Stimulated activated CD8-positive, alpha-beta memory T cell treated with anti-CD3 and anti-CD28 coated beads, Interleukin-7, amount 100 ng/mL, for 48 hours (primary cell): Measurements from ENCODE around the gene SLC26A1.

ENCODE experiments used
- DNase-seq, 2 donors: peaks; one replicate each; pipeline ENCODE4 v3.0.0-alpha.2; 2020; ENCODE audit warnings: low read depth in 1 of 2; ENCODE audit errors: extremely low read depth in 1 of 2

The SLC26A1 gene

DNA sequence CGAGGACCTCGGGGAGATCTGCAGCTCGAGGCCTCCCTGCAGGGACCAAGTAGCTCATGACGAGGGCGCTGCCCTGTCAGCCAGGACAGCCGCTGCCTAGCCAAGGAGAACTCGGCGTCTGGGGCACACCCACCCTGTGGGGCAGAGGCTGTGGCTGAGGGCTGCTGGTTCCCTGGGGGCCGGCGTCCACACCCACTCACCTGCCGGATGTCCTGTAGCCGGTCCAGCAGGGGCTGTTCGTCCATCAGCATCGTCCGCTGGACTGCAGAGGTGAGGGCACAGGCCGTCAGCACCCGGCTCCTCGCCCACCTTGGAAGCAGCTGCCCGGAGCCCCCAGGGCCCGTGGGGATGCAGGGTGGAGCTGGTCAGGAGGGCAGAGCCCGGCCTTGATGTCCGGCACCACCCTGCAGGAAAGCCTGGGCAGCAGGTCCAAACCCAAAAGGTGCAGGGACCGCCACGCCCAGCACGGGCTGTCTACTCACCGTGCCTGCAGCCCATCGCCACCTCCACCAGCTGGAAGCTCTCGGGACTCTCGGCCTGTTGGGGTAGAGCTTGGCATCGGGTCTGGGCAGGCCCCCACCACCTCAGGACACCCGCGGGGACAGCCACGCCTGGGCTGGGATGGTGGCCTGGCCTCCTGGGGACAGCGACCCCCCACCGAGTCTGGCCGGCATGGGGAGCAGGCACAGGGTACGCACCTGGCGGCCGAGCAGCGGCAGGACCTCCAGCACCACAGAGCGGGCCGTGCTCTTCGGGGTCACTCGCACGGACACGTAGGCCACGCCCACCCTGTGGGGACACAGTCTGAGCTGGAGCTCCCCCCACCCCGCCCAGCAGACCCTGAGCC is 26.7 kb downstream of the SLC26A1 start:
- DNase-seq = no peak

DNA sequence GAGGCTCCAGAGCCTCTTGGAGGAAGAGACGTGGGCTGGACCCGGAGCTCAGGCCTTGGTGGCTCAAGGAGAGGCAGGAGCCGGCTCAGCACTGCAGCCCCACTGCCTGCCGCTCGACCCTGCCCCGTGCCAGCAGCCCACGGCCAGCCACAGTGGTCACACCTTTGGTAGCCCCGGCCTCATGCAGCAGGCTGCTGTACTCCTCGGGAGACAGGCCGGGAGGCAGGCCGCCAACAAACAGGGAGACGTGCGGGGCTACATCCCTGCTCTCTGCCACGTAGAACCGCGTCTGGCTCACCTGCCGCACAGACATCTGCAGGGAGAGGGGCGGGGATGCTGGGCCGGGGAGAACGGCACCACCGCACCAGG is 27.5 kb downstream of the SLC26A1 start:
- no peak for DNase-seq

DNA sequence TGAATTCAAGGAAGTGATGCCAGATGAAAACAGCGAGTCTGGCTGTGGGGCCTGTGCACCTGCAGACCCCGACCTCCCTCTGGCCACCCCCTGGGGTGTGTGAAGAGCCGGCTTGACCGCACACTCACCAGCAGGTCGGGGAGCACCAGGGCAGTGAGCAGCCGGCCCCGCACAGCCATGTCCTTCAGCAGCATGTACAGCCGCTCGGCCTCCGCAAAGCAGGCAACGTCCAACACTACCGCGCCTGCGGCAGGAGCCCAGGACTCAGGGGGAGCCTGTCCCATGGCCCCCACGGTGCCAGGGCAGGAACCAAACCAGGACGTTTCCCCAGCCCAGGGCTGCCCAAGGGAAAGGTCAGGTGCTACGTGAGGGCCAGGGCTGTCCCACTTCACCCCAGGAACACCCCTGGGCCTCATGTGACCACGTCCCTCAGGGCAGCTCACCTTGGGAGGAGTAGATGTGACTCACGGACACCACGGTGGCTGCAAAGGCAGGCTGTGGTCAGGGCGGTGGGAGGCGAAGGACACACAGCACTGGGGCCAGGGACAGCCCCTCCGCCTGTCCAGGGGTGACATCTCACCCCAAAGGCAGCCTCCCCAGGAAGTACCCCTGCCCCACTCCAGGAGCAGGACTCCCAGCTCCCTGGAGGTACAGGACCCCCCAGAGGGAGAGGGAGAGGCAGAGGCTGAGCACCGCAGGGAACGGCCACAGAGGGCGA is 28.0 kb downstream of the SLC26A1 start:
- no peak for DNase-seq

DNA sequence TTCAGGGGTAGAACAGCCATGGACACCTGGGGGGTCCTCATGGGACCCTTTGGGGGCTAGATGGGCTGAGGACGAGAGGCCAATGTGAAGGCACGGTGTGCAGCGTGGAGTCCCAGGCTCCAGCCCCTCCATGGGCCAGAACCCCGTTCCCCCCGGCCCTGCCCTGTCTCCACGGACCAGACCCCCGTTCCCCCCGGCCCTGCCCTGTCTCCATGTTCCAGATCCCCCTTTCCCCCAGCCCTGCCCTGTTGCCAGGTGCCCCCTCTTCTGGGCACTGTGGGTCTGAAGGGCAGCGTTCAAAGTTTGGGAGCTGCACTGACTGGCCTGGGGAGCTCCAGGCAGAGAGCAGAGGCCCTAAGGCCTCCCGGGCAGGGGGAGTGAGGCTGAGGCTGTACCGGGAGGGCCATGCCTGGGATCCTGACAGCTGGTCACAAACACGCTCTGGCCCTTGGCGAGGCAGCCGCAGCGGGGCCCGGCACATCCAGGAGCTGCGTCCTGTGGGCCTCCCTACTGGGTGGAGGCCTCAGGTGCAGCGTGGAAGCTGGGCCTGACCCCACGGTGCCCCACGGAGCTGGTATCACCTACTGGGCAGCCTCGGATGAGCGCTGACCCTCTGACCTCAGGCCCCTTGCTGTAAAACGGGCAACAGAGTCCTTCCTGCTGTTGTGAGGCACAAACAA is 28.7 kb downstream of the SLC26A1 start:
- DNase-seq = no peak

DNA sequence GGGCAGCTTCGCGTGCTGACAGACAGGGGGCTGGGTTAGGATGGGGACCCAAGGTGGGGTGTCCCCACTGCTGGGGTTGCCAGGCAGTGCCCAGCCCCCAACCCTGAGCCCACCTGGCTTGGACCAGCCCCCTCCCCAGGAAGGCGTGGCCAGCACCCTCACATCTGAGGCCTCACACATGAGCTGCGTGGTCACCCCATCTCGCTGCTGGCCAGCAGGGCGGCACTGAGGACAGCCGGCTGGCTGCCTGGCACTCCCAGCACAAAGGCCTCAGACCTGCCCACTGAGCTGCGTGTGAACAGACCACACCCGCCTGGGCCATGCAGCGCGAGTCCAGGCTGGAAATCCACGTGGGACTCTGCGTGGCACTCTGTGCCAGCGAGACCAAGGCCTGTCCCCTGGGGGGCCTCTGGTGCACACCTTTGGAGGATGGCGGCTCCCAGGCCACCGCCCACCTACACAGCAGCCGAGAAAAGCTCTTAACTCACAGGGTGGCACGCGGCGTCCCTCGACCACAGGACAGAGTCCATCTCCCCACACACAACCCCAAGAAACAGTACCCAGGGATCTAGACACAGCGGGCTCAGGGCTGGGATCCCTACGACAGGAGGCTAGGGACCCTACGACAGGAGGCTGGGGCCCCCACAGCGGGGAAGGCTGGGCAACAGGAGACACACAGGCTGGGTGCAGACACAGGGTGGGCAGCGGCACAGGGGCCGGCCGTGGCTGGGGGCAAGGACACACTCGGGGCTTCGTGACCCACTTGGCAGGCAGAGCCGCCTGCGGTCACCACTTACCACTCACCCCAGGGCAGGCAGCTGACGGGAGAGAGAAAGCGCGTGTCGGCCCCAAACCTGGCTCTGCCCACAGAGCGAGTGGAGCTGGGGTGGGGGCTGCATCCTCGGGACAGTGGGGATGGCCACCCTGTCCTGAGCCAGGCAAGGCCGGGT is 29.7 kb downstream of the SLC26A1 start:
- no peak for DNase-seq

DNA sequence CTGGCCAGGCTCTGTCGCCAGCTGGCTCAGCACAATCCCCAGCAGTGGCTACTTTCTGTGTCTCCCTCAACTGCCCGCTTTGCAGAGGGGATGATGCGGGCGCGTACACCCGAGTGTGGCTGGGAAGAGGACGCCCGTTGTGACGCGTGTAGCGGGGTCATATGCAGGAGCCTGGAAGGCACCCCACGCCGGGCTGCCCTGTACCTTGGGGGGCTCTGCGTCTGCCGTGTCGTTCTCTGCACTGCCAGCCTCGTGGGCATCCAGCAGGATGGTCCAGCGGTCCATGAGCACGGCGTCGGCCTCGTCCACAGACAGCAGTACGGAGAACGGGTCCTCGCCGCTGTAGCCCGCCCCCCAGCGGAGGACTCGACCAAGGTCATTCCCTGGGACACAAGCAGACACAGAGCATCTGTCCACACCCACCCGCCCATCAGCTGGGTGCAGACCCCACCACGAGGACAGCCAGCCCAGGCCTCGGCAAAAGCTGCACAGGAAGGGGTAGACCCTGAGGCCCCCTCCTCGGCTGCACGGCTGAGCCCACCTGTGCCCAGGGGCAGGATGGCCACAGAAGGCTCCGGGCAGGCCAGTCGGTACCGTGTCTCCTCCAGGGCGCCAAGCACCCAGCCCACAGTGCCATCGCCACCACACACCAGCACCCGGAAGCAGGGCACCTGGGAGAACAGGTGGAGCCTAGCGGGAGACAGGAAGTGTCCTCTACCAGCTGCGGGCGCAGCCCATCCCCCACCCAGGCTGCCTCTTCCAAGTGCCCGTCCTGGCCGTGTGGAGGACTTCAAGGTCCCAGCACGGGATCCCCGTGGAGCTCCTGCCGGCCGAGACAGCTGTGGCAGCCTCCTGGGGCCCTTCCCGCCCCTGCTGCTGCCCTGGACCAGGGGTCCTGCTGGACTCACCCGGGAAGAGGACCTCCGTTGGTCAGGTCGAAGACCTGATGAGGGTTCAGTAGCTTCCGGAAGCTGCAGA is 30.7 kb downstream of the SLC26A1 start:
- no peak for DNase-seq

DNA sequence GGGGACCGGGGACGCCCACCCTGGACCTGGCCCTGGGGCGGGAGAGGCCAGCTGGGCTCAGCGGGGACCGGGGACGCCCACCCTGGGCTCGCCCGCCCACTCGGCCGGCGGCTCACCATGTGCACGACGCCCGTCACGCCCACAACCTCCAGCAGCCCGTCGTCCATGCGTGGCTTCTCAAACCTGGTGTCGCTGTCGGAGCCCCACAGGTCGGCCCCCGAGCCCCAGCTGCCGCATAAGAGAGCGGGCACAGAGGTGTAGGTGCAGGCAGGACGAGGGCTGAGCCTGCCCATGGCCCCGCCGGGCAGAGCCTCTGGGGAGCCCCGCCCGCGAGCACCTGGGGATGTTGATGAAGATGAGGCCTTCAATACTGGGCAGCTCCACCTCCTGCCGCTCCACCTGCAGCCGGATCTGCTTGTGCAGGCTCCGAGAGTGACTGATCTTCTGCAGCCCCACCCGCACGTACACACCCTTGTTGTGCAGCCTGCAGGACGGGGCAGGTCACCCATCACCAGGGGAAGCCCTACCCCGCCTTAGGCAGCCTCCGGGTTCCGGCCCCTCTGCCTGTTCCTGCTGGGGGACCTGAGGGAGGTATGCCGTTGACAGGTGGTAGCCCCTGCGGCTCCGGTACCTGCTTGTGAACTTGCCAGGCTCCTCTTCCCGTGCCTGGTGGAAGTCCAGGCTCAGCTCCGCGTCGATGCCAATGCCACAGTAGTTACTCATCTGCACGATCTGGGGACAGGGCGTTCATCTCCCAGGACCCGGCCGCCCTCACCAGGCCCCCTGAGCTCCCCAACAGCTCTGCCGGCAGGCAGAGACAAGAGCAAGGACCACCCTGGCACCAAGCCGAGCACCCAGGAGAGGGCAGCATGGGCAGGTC is 31.6 kb downstream of the SLC26A1 start:
- no peak for DNase-seq

DNA sequence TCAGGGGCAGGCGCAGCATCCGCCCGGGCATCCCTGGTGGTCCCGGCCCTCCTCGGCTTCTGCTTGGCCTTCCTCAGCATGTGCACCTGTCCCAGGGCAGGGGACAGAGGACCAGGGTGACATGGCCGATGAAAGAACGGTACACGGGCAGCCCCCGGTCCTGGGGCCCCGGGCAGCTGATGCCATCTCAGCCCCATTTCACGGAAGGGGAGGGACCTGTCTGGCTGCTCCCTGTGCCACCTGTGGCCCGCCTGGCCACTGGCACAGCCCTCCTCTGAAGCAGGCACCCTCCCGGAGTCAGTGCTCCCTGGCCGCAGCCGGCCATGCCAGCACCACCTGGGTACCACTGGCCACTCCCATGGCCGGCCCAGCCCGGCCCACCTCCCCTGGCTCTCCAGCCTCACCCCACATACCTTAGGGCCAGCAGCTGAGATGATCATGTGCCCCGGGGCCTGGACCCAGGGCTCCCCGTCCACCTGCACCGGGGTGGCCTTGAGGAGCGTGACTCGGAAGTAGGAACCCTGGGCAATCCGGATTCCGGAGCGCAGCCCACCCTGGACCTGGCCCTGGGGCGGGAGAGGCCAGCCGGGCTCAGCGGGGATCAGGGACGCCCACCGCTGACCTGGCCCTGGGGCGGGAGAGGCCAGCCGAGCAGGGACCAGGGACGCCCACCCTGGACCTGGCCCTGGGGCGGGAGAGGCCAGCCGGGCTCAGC is 32.4 kb downstream of the SLC26A1 start:
- no peak for DNase-seq

DNA sequence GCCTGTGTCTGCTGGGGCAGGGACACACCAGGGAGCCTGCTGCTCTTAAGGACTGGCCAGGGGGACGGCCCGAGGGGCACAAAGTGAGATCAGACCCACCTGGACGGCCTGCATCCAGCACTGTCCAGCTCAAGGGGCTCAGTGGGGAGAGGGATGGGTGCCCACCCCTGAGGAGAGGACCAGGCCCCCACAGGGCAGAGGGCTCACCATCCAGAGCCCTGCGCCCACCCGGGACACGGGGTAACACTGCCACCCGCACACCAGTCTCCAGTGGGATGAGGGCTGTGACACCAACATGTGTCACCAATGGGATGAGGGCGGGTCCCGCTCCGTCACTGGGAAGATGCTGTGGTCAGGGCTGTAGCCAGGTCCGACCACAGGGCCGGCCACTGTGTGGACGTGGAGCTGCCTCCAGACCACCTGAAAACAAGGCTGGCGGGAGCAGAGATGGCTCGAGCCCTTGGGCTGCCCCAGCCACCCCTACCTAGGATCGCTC is 33.0 kb downstream of the SLC26A1 start:
- no peak for DNase-seq

DNA sequence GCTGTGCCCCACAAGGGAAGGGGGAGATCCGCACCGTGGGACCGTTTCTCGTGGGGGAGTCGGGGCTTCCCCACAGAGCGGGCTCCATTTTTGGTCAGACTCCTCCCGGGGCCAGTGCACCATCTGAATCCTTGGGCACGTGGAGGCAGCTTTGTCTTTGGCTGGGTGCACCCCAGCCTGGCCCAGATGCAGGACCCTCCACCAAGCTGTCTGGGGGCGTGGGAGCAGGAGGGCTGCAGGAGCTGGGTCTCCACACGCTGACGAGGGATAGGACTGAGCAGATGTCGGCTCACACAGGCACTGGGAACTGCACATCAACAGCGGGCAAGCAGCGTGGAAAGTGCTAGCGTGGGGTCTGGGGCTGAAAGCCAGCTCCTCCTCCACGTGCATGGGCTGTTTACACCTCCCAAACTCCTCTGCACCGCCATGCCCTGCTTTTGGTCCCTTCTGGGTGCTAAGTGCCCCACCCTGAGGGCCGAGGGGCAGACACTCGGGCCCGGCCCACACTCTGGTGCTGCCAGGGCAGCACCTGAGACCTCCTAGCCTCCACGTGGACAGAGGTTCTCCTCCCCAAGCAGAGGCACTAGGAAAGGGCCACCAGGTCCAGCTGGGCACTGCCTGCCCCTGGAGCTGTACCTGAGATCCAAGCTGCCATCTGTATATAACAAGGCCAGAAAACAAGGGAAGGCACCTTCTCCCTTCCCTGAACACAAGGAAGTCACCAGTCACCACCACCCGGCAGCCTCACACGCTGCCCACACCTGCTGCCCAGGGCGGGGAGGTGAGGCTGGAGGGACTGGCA is 33.7 kb downstream of the SLC26A1 start:
- DNase-seq = no peak

DNA sequence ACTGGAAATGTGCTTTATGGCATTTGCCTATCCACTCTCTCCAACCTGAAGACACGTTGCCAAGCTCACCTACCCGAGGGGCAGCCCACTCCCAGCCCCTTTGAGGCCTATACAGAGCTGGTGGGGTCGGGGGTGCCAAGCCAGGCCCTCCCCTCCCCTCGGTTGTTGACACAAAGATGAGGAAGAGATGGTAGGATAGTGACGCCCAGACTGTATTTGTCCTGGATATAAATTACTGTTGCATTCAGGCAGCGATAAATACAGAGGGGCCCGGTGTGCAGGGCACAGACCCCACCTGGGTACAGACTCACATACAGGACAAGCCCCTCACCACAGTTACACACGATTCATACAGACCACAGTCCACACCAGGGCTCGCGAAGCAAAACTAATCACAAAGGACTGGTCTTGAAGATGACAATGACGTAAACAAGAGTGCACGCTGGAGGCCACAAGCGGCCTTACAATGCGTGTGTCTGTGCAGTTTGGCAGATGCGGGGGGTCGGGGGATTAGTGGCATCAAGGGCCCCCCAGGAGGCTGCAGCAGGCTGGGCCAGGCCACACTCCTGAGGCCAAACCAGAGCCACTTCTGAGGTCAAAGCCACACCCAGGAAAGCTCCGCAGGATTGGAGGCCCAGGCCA is 34.4 kb downstream of the SLC26A1 start:
- DNase-seq = no peak

DNA sequence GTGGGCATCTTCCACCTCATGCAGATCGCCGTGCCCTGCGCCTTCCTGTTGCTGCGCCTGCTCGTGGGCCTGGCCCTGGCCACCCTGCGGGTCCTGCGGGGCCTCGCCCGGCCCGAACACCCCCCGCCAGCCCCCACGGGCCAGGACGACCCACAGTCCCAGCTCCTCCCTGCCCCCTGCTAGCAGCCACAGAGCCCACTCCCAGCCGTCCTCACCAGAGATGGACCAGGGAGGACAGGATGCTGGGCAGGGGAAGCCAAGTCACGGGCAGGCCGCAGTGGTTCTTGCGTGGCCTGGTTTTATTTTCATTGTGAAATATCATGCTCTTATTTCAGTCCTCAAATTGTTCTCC is 34.9 kb downstream of the SLC26A1 start:
- DNase-seq = no peak

DNA sequence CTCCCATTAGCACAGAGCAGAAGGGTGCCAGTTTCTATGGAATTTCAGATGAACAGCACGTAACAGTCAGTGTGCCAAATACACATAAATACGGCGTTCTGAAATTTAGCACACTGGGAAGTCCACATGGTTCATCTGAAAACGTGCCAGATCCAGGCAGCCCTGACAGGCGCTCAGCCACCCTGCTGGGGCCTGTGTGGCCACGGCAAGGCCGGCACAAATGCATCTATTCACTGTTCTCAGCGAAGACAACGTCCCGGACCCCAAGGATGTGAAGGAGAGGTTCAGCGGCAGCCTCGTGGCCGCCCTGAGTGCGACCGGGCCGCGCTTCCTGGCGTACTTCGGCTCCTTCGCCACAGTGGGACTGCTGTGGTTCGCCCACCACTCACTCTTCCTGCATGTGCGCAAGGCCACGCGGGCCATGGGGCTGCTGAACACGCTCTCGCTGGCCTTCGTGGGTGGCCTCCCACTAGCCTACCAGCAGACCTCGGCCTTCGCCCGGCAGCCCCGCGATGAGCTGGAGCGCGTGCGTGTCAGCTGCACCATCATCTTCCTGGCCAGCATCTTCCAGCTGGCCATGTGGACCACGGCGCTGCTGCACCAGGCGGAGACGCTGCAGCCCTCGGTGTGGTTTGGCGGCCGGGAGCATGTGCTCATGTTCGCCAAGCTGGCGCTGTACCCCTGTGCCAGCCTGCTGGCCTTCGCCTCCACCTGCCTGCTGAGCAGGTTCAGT is 35.5 kb downstream of the SLC26A1 start:
- no peak for DNase-seq

DNA sequence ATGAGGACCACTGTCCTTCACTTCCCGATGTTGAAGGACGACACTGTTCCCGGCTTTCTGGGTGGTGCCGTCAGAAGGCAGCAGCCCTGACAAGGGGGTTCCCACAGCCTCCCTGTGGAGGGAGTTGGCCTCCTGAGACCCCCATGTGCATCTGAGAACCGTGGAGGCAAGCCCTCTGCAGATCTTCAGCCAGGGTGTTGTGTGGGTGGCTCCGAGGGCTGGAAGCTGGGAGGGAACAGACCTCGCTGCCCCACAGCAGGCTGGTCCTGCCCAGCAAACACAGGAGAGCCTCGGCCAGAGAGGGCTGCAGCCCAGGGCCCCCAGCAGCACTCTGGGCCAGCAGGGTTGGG is 36.0 kb downstream of the SLC26A1 start:
- no peak for DNase-seq

DNA sequence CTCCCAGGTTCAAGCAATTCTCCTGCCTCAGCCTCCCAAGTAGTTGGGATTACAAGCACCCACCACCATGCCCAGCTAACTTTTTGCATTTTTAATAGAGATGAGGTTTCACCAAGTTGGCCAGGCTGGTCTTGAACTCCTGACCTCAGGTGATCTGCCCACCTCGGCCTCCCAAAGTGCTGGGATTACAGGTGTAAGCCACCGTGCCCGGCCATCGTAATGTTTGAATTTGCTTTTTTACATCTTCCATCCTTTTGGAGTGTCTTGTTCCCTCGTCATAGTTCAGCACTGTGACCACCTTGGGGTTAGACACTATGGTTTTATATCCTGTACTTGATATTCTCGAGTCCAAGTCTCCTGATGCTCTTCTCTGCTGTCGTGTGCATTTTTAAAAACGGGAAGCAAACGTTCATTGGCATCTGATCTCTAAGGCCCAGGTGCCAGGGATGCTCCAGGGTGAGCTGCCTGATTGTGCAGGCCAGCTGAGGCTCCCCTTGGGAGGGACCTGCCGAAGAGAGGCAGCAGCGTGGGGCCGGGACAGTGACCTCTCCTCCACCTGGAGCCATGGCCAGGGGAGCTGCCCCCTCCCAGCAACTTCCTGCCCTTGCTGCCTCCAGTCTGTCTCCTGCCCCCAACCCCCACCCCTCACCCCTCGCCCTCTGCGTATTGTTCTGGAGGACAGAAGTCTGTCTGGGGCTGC is 36.5 kb downstream of the SLC26A1 start:
- DNase-seq = no peak
